Endodermal cell (in vitro differentiated cells): ENCODE data around the gene DPP6. TPM values are rescaled to one million over a fixed set of nuclear protein-coding genes. Genes with fewer than 3 reads are reported as not detected.
A peak's percentile ranks its signal among the peaks of the same experiment; 100 is the strongest.

Source experiments
- DNase-seq: peaks from one replicate; pipeline ENCODE4 v3.0.0-alpha.2; 2017
- H3K27ac ChIP-seq: 2 replicates; pipeline ENCODE4 v1.5.1; 2013; ENCODE audit warnings: mild to moderate bottlenecking, low read depth, low read length, moderate library complexity
- H3K27me3 ChIP-seq: 2 replicates; pipeline ENCODE4 v1.6.1; 2013; ENCODE audit warnings: mild to moderate bottlenecking, low read length, moderate library complexity; ENCODE audit not compliant: insufficient read depth, control insufficient read depth, poor library complexity, severe bottlenecking
- H3K36me3 ChIP-seq: 2 replicates; pipeline ENCODE4 v1.7.0; 2013; ENCODE audit warnings: mild to moderate bottlenecking, low read length, moderate library complexity; ENCODE audit not compliant: control insufficient read depth, insufficient read depth
- H3K4me1 ChIP-seq: one replicate; pipeline ENCODE4 v1.7.0; 2013; ENCODE audit warnings: low read length; ENCODE audit not compliant: control insufficient read depth, insufficient read depth
- H3K4me3 ChIP-seq: 2 replicates; pipeline ENCODE4 v1.5.1; 2013; ENCODE audit warnings: mild to moderate bottlenecking, low read length, moderate library complexity
- H3K9ac ChIP-seq: 2 replicates; pipeline ENCODE4 v1.6.1; 2013; ENCODE audit warnings: mild to moderate bottlenecking, low read length, moderate library complexity; ENCODE audit not compliant: poor library complexity, severe bottlenecking; ENCODE audit errors: extremely low read depth
- H3K9me3 ChIP-seq: 2 replicates; pipeline ENCODE4 v1.6.1; 2013; ENCODE audit warnings: mild to moderate bottlenecking, low read length, moderate library complexity; ENCODE audit not compliant: control insufficient read depth
- H3K27ac Mint-ChIP-seq: 2 replicates; pipeline ENCODE4 v1.8.0; 2020; ENCODE audit warnings: mixed read lengths
- H3K27me3 Mint-ChIP-seq: 2 replicates; pipeline ENCODE4 v1.8.0; 2021; ENCODE audit warnings: mild to moderate bottlenecking, mixed read lengths; ENCODE audit not compliant: insufficient read depth
- H3K36me3 Mint-ChIP-seq: 2 replicates; pipeline ENCODE4 v1.8.0; 2020; ENCODE audit warnings: low read depth, mixed read lengths
- H3K4me1 Mint-ChIP-seq: 2 replicates; pipeline ENCODE4 v1.8.0; 2020; ENCODE audit warnings: mixed read lengths
- H3K4me3 Mint-ChIP-seq: 2 replicates; pipeline ENCODE4 v1.8.0; 2020; ENCODE audit warnings: mild to moderate bottlenecking, moderate library complexity, mixed read lengths
- H3K9me3 Mint-ChIP-seq: 2 replicates; pipeline ENCODE4 v1.8.0; 2020; ENCODE audit warnings: mild to moderate bottlenecking, mixed read lengths
- CTCF ChIP-seq: fragments of 200-600 bp; sonication (generic); conservative IDR thresholded peaks from 2 replicates; pipeline ENCODE4 v1.5.0; 2021; ENCODE audit warnings: antibody characterized with exemption, mild to moderate bottlenecking
- WGBS, 2 experiments: methylation state at CpG; one replicate each; pipeline versions ENCODE4 v1.1.5 to v1.1.7; 2013; ENCODE audit warnings: missing lambda C conversion rate in 2 of 2, mixed read lengths in 1 of 2; ENCODE audit not compliant: insufficient coverage in 1 of 2, insufficient read length in 1 of 2; 5-methylcytosine and 5-hydroxymethylcytosine counted together
- total RNA-seq, 2 donors: library from RNA; stranded (reverse); fragmentation: NEBNext Ultra II Directional in 1 of 2; extraction: Animal tissue kit (Norgen Biotek cat#: 25700) in 1 of 2; gene quantifications; 2 replicates in 1 of 2; 3 replicates in 1 of 2; pipeline ENCODE4 v1.2.1, GENCODE V29; 2021

The DPP6 gene
- total RNA-seq, 2 donors from 2014 or later, result 1.7 to 3.0 TPM

GRCh38 chr7:154493594-154493993 lies 441.4 kb downstream of the DPP6 start:
- H3K27ac ChIP-seq, result no peak overlapping the region
- no peaks in the 10 kb centered on the region for H3K4me1 Mint-ChIP-seq
- DNase-seq, result no peak
- H3K27me3 ChIP-seq, result no peaks in the 10 kb centered on the region
- H3K9ac ChIP-seq, result no peak overlapping the region
- WGBS, 2 experiments, result 92% methylated on average over 5 of the region's 5 CpGs; no CpG with 5 or more reads in 1 of the 2 experiments
- no peaks in the 10 kb centered on the region for H3K36me3 ChIP-seq
- H3K9me3 ChIP-seq, result no peaks in the 10 kb centered on the region
- no peaks in the 10 kb centered on the region for H3K9me3 Mint-ChIP-seq
- H3K36me3 Mint-ChIP-seq, result no peaks in the 10 kb centered on the region
- no peaks in the 10 kb centered on the region for H3K27me3 Mint-ChIP-seq
- no peak overlapping the region for H3K27ac Mint-ChIP-seq
- no peak overlapping the region for H3K4me3 ChIP-seq
- H3K4me3 Mint-ChIP-seq, result no peak overlapping the region
- TF ChIP-seq CTCF, result no peak
- no peaks in the 10 kb centered on the region for H3K4me1 ChIP-seq

GRCh38 chr7:154497751-154498150 lies 445.6 kb downstream of the DPP6 start:
- no peaks in the 10 kb centered on the region for H3K36me3 Mint-ChIP-seq
- H3K9me3 Mint-ChIP-seq, result peaks cover 22% of the 10 kb centered on the region
- Histone ChIP-seq H3K9me3 (no peaks in the 10 kb centered on the region), H3K36me3 (no peaks in the 10 kb centered on the region), H3K4me3 (no peak overlapping the region), H3K9ac (no peak overlapping the region), H3K27me3 (no peaks in the 10 kb centered on the region), H3K4me1 (no peaks in the 10 kb centered on the region), H3K27ac (no peak overlapping the region)
- H3K27me3 Mint-ChIP-seq, result no peaks in the 10 kb centered on the region
- no peak overlapping the region for H3K4me3 Mint-ChIP-seq
- 83 to 85% methylated on average over 3 to 4 of the region's 4 CpGs for WGBS, 2 experiments
- no peak overlapping the region for H3K27ac Mint-ChIP-seq
- H3K4me1 Mint-ChIP-seq, result no peaks in the 10 kb centered on the region
- no peak for TF ChIP-seq CTCF
- peak; percentile 6 for DNase-seq

- TF ChIP-seq CTCF, result peak; percentile 83
- H3K9ac ChIP-seq, result no peak overlapping the region
- H3K27me3 Mint-ChIP-seq, result no peaks in the 10 kb centered on the region
- peaks cover 23% of the 10 kb centered on the region for H3K9me3 Mint-ChIP-seq
- no peak overlapping the region for H3K4me3 Mint-ChIP-seq
- no peaks in the 10 kb centered on the region for H3K36me3 Mint-ChIP-seq
- no peaks in the 10 kb centered on the region for H3K9me3 ChIP-seq
- H3K27ac ChIP-seq, result no peak overlapping the region
- 76 to 85% methylated on average over 3 to 5 of the region's 5 CpGs for WGBS, 2 experiments
- no peak for DNase-seq
- no peaks in the 10 kb centered on the region for H3K36me3 ChIP-seq
- H3K4me3 ChIP-seq, result no peak overlapping the region
- no peaks in the 10 kb centered on the region for H3K4me1 Mint-ChIP-seq
- H3K27ac Mint-ChIP-seq, result no peak overlapping the region
- H3K27me3 ChIP-seq, result no peaks in the 10 kb centered on the region
- no peaks in the 10 kb centered on the region for H3K4me1 ChIP-seq
These were observed 451.9 kb downstream of the DPP6 start for GRCh38 chr7:154503962-154504550.
